WI38 (cell line): ENCODE results near the gene MSI1.

Source experiments
- H3K4me3 ChIP-seq: 2 replicates; pipeline ENCODE4 v1.5.1; 2011; ENCODE audit warnings: low read depth, mild to moderate bottlenecking, control low read depth, low read length
- TF ChIP-seq, protein P1 (sequence below): IDR thresholded peaks from 2 replicates; pipeline ENCODE4 v1.5.1; 2012; ENCODE audit warnings: low read depth, mild to moderate bottlenecking, control low read depth, low read length

MSI1 gene

DNA sequence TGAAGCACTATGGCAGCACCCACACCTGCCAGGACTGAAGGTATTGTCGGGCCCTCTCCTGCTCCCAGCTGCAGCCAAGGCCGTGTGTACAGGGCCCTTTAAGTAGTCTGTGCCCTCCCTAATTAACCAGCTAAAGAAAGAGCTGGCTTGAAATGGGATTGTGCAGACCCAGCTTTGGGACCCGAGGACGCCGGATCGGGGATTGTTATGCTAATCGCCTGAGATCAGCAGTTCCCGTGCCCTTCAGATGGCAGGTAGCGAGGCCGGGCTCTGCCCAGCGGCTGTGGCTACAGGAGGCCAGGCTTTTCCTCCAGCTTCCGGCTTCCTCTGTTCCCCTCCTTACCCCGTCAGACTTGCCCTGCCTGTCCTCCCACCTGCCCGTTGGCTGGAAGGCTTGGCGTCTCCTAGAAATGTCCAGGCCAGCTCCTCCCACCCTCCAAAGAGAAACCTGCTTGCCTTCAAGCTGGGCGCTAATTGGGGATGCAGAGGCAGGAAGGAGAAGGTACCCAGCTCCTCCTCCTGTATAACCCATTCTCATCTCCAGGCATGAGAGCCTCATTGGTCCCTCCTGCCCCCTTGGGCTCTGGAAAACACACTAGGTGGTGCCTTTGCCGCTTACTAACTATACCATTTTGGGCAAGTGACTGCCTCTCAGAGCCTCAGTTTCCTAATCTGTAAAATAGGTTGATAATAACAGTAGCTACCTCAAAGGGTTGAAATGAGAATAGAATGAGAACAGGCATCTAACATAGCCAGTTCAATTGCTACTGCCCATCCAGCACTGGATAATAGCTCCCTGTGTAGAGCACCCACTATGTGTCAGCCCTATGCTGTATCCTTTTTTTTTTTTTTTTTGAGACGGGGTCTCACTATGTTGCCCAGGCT lies 25.8 kb upstream of the MSI1 start:
- no peak overlapping the region for H3K4me3 ChIP-seq
- TF ChIP-seq, protein P1, sequence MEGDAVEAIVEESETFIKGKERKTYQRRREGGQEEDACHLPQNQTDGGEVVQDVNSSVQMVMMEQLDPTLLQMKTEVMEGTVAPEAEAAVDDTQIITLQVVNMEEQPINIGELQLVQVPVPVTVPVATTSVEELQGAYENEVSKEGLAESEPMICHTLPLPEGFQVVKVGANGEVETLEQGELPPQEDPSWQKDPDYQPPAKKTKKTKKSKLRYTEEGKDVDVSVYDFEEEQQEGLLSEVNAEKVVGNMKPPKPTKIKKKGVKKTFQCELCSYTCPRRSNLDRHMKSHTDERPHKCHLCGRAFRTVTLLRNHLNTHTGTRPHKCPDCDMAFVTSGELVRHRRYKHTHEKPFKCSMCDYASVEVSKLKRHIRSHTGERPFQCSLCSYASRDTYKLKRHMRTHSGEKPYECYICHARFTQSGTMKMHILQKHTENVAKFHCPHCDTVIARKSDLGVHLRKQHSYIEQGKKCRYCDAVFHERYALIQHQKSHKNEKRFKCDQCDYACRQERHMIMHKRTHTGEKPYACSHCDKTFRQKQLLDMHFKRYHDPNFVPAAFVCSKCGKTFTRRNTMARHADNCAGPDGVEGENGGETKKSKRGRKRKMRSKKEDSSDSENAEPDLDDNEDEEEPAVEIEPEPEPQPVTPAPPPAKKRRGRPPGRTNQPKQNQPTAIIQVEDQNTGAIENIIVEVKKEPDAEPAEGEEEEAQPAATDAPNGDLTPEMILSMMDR, result no peak

DNA sequence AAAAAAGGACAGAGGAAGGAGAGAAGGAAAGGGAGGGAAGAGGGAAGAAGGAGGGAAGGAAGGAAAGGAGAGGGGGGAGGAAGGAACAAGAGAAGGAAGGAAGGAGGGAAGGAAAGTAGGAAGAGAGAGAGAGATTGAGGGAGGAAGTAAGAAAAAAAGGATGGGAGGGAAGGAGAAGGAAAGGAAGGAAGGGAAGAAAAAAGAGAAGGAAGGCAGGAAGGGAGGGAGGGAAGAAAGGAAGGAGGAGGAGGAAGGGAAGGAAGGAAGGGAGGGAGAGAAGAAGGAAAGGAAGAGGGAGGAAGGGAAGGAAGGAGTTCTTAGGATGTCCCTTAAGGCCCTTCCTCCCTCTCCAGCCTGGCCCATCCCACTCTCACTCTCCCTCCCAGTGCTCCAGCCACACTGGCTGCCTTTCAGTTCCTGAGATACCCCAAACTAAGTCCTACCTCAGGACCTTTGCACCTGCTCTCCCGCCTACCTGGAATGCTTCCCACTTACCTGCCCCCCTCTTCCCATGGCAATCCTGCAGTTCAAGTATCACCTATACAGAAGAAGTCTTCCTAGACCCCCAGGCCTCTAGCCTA lies 21.7 kb upstream of the MSI1 start:
- TF ChIP-seq, protein P1, result no peak
- H3K4me3 ChIP-seq, result no peak overlapping the region

DNA sequence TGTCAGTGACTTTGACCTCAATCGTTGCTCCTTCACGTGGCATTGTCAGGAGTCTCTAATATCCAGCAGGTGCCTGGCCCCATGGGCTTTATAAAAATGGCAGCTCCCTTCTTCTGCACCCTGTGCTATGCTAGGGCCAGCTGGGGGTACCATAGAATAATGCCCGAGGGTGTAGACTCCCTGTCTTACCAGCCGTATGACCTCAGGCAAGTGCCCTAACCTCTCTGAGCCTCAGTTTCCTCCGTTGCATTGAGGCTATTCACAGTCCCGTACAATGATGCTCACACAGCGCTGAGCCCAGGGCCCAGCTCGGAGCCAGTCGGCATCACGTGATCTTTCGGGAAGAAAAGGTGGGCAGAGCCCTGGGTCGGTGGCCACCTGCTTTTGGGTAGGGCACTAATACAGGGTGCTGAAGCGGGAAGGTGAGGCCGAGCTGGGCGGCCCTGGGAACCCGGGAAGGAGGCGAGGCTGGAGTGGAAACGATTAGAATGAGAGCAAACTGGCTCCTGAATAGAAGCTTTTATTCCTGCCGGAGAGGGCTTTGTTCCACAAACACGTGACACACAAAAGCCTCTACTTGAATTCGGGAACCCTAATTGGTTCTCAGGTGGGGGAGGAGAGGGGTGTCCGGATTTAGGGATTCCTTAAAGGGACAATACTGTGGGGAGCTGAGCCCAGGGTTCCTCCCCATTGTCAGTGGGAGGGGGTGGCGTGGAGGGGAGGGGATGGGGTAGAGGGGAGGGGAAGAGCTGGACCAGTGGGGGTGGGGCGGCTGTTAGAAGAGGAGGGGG lies 19.9 kb upstream of the MSI1 start:
- no peak overlapping the region for H3K4me3 ChIP-seq
- TF ChIP-seq, protein P1, result no peak

DNA sequence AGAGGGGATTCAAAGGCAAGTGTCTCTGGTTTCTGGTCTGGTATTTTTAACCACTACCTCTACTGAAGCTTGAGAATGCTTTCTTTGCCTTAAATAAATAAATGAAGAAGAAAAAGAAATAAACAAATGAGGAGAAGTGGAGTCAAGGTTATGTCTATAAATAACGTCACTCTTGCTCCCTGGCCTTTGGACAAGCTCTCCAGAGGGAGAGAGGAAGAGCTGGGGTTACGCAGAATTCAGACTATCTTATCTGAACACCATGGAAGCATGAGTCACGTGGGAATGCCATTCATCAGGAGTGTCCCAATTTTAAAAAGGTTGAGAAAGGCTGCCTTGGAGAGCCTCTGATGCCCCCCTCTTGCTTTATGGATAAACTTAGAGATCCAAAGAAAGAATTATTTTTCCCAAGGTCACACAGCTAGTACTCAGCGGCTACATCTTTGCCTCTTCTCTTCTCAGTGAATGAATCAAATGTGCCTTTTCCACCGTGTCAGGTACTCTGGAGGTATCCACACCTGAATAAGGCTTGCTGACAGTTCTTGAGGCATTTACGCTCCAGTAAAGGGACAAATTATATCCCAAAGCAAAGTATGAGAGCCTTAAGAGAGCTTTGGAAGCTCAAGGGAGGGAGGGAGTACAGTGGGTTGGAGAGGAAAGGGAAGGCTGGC lies 12.9 kb upstream of the MSI1 start:
- TF ChIP-seq, protein P1, result no peak

DNA sequence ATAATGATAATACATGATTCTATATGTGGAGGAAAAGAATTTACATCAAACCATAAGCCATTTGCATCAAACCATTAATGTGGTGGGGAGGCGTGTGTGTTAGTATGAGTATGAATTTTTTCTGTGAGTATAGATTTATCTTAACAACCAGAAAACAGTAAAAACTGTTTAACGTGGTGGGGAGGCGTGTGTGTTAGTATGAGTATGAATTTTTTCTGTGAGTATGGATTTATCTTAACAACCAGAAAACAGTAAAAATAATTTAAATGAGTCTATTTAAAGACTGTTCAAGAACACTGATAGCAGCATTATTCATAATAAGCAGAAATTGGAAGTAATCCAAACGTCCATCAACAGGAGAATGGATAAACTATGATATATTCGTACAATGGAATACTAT lies 9.1 kb upstream of the MSI1 start:
- TF ChIP-seq, protein P1, result no peak
- no peak overlapping the region for H3K4me3 ChIP-seq

More for the DNA sequence above, 12.9 kb upstream of the MSI1 start:
- no peak overlapping the region for H3K4me3 ChIP-seq

DNA sequence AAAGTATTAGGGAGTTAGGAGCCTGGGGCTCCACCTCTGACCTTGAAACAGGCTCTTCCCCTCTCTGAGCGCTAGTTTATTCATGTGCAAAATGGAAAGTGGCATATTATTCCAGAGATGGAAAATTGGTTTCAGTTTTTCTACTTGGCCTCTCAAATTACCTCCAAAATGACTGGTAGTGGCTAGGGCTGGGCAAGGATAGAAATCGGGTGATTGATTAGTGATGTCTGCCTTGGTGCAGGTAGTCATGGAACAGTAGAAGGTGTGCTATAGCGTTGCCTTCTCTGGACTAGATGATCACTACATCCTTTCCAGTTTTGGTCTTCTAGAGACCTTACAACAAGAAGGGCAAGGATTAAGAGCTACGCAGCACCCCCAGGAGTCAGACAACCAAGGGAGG lies 8.6 kb upstream of the MSI1 start:
- TF ChIP-seq, protein P1, result no peak
- H3K4me3 ChIP-seq, result no peak overlapping the region
